IMR-90 (cell line): ENCODE data around the gene PPY.

Experiments used
- FOS ChIP-seq: fragments of 150-350 bp; IDR thresholded peaks from 2 replicates; pipeline ENCODE4 v1.6.1; 2016; ENCODE audit warnings: low read depth, low read length
- MAFK ChIP-seq: IDR thresholded peaks from 2 replicates; pipeline ENCODE4 v1.6.1; 2012; ENCODE audit warnings: low read depth, low read length, improper control_type of control experiment
- NFE2L2 ChIP-seq: fragments of 150-350 bp; IDR thresholded peaks from 2 replicates; pipeline ENCODE4 v1.6.1; 2016; ENCODE audit warnings: low read depth, mild to moderate bottlenecking, low read length
- POLR2A ChIP-seq: IDR thresholded peaks from 2 replicates; pipeline ENCODE4 v1.6.1; 2012; ENCODE audit warnings: mild to moderate bottlenecking, low read depth, low read length
- RAD21 ChIP-seq: IDR thresholded peaks from 2 replicates; pipeline ENCODE4 v1.6.1; 2012; ENCODE audit warnings: low read length, improper control_type of control experiment
- RFX5 ChIP-seq: IDR thresholded peaks from 2 replicates; pipeline ENCODE4 v1.8.0; 2012; ENCODE audit warnings: low read depth, mild to moderate bottlenecking, low read length, moderate library complexity
- SMC3 ChIP-seq: fragments of 150-350 bp; IDR thresholded peaks from 2 replicates; pipeline ENCODE4 v1.6.1; 2016; ENCODE audit warnings: low read depth, mild to moderate bottlenecking, antibody characterized with exemption, low read length, moderate library complexity
- TF ChIP-seq, protein P1 (sequence below): conservative IDR thresholded peaks from 2 replicates; pipeline ENCODE4 v1.5.1; 2012; ENCODE audit warnings: mild to moderate bottlenecking, low read depth, low read length, improper control_type of control experiment
- TF ChIP-seq, protein P2 (sequence below): fragments of 150-350 bp; IDR thresholded peaks from 2 replicates; pipeline ENCODE4 v1.6.1; 2017; ENCODE audit warnings: mild to moderate bottlenecking, antibody characterized with exemption, low read length, low read depth

DNA sequence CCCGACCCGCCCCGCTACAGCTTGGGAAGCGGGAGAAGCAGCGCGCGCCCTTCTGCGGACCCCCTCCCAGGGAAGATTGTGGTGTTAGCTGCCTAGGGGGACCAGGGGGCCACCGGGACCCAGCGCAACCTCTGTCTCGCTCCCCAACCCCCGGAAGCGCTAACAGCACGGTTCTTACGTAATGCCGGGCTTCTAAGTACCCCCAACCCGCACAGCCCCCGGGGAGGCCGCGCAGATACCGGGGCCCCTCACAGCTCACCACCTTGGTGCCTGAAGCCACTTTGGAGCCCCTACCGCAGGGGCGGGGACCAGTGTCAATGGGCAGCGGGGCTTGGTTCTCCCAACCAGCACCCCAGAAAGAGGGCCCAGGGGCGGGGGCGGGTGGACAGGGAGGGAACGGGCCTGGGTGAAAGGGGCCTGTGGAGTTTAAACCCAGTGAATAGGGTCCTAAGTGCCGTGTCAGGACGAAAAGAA lies 35.3 kb downstream of the PPY start:
- TF ChIP-seq FOS (no peak), POLR2A (no peak), RFX5 (no peak), RAD21 (no peak), SMC3 (no peak), NFE2L2 (no peak), MAFK (no peak)
- TF ChIP-seq, protein P1, sequence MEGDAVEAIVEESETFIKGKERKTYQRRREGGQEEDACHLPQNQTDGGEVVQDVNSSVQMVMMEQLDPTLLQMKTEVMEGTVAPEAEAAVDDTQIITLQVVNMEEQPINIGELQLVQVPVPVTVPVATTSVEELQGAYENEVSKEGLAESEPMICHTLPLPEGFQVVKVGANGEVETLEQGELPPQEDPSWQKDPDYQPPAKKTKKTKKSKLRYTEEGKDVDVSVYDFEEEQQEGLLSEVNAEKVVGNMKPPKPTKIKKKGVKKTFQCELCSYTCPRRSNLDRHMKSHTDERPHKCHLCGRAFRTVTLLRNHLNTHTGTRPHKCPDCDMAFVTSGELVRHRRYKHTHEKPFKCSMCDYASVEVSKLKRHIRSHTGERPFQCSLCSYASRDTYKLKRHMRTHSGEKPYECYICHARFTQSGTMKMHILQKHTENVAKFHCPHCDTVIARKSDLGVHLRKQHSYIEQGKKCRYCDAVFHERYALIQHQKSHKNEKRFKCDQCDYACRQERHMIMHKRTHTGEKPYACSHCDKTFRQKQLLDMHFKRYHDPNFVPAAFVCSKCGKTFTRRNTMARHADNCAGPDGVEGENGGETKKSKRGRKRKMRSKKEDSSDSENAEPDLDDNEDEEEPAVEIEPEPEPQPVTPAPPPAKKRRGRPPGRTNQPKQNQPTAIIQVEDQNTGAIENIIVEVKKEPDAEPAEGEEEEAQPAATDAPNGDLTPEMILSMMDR, result no peak
- TF ChIP-seq, protein P2, sequence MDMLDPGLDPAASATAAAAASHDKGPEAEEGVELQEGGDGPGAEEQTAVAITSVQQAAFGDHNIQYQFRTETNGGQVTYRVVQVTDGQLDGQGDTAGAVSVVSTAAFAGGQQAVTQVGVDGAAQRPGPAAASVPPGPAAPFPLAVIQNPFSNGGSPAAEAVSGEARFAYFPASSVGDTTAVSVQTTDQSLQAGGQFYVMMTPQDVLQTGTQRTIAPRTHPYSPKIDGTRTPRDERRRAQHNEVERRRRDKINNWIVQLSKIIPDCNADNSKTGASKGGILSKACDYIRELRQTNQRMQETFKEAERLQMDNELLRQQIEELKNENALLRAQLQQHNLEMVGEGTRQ, result no peak
